ENCODE data around the gene SORCS1.

DNA sequence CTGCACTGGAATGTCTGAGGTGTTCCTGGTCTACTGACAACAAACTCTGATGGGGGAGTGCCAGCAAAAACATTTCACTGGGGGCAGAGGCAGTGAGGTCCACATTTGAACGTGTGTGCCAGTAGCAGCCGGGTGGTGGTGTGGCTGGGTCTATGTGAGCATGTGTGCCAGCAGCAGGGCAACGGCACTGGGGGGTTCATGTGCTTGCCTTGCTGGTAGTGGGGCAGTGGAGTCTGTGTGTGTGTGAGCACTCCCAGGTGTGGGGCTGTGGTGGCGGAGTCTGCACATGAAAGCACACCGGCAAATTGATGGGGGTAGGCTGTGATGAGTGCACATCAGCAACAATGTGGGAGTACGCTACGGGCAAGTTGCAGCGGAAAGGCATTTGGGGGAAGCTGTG is 49.4 kb upstream of the SORCS1 start:
- TF ChIP-seq, protein P1, sequence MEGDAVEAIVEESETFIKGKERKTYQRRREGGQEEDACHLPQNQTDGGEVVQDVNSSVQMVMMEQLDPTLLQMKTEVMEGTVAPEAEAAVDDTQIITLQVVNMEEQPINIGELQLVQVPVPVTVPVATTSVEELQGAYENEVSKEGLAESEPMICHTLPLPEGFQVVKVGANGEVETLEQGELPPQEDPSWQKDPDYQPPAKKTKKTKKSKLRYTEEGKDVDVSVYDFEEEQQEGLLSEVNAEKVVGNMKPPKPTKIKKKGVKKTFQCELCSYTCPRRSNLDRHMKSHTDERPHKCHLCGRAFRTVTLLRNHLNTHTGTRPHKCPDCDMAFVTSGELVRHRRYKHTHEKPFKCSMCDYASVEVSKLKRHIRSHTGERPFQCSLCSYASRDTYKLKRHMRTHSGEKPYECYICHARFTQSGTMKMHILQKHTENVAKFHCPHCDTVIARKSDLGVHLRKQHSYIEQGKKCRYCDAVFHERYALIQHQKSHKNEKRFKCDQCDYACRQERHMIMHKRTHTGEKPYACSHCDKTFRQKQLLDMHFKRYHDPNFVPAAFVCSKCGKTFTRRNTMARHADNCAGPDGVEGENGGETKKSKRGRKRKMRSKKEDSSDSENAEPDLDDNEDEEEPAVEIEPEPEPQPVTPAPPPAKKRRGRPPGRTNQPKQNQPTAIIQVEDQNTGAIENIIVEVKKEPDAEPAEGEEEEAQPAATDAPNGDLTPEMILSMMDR (IDR thresholded peaks at IDR 0.05) = no peak
- no peak for TF ChIP-seq POLR2A (IDR thresholded peaks at IDR 0.05)
